Keratinocyte (primary cell): Measurements from ENCODE around the gene CCL18. TPM values are rescaled to one million over a fixed set of nuclear protein-coding genes. Genes with fewer than 3 reads are reported as not detected.
A peak's percentile ranks its signal among the peaks of the same experiment; 100 is the strongest.
"Not testable (repeated sequence)": the region's sequence is repeated elsewhere in the genome, so short reads cannot be mapped to it uniquely, and the experiment has no call there.

Source experiments
- DNase-seq: peaks from one replicate; pipeline ENCODE4 v3.0.0-alpha.2; 2011; ENCODE audit warnings: low read depth, missing footprints, low spot score
- FAIRE-seq: peaks from 2 replicates; lab custom pipeline; 2011; peaks lifted over from hg19 to GRCh38; lab: Jason Lieb, UNC
- H2AFZ ChIP-seq: 2 replicates; pipeline ENCODE4 v1.6.0; 2012; ENCODE audit warnings: low read length, control low read depth, inconsistent platforms; ENCODE audit not compliant: control insufficient read depth
- H3K27ac ChIP-seq: 2 replicates; pipeline ENCODE4 v1.5.1; 2011; ENCODE audit warnings: low read length; ENCODE audit not compliant: control insufficient read depth, insufficient read depth
- H3K27me3 ChIP-seq: 3 replicates; pipeline ENCODE4 v1.6.0; 2011; ENCODE audit warnings: low read length; ENCODE audit not compliant: control insufficient read depth, insufficient read depth; ENCODE audit errors: extremely low read depth
- H3K36me3 ChIP-seq, 2 experiments: 2 replicates in 1 of 2; 3 replicates in 1 of 2; pipeline ENCODE4 v1.5.1; 2011; ENCODE audit warnings: low read length in 2 of 2, mild to moderate bottlenecking in 1 of 2; ENCODE audit not compliant: control insufficient read depth in 2 of 2, insufficient read depth in 2 of 2; ENCODE audit errors: extremely low read depth in 1 of 2
- H3K4me1 ChIP-seq: 3 replicates; pipeline ENCODE4 v1.5.1; 2011; ENCODE audit warnings: low read length; ENCODE audit not compliant: control insufficient read depth, insufficient read depth; ENCODE audit errors: extremely low read depth
- H3K4me2 ChIP-seq: 3 replicates; pipeline ENCODE4 v1.6.0; 2011; ENCODE audit warnings: low read depth, low read length; ENCODE audit not compliant: control insufficient read depth, insufficient read depth; ENCODE audit errors: extremely low read depth
- H3K4me3 ChIP-seq, 3 experiments: fragments of 200-600 bp in 1 of 3; sonication (generic) in 1 of 3; 2 replicates in 2 of 3; 3 replicates in 1 of 3; pipeline ENCODE4 v1.5.1; 2011 to 2016; ENCODE audit warnings: low read length in 3 of 3, mild to moderate bottlenecking in 3 of 3, control low read depth in 2 of 3, inconsistent platforms in 1 of 3, low read depth in 1 of 3, mixed read lengths in 1 of 3, mixed run types in 1 of 3, moderate library complexity in 1 of 3; ENCODE audit not compliant: control insufficient read depth in 2 of 3, insufficient read depth in 2 of 3; ENCODE audit errors: extremely low read depth in 1 of 3
- H3K79me2 ChIP-seq: 2 replicates; pipeline ENCODE4 v1.6.0; 2012; ENCODE audit warnings: low read length; ENCODE audit not compliant: control insufficient read depth, insufficient read depth
- H3K9ac ChIP-seq: 3 replicates; pipeline ENCODE4 v1.6.0; 2011; ENCODE audit warnings: low read length; ENCODE audit not compliant: control insufficient read depth, insufficient read depth; ENCODE audit errors: extremely low read depth
- H3K9me1 ChIP-seq: 3 replicates; pipeline ENCODE4 v1.6.0; 2011; ENCODE audit warnings: low read length; ENCODE audit not compliant: control insufficient read depth, insufficient read depth; ENCODE audit errors: extremely low read depth
- H3K9me3 ChIP-seq: 2 replicates; pipeline ENCODE4 v1.5.1; 2012; ENCODE audit warnings: low read depth, low read length; ENCODE audit not compliant: control insufficient read depth
- H4K20me1 ChIP-seq: 3 replicates; pipeline ENCODE4 v1.6.0; 2011; ENCODE audit warnings: low read length; ENCODE audit not compliant: control insufficient read depth, insufficient read depth; ENCODE audit errors: extremely low read depth
- EZH2 ChIP-seq: IDR thresholded peaks from one replicate; pipeline ENCODE4 v1.6.1; 2012; ENCODE audit warnings: inconsistent platforms, mild to moderate bottlenecking, low read length, moderate library complexity
- dilution Hi-C: fragments of 300-500 bp; cut with MboI; formaldehyde crosslinking; loops from one replicate; pipeline ENCODE4 v1.7.0; 2020; ENCODE audit warnings: low sequenced_read_pairs; ENCODE audit not compliant: extremely low pct_ligation_motif_present
- polyA plus RNA-seq, 5 experiments: library from polyadenylated mRNA; depleted of rRNA in 3 of 5; stranded (reverse) in 3 of 5; stranded (forward) in 1 of 5; unstranded in 1 of 5; fragments of >200 nt; gene quantifications; 1 replicate in 1 of 5; 2 replicates in 3 of 5; 3 replicates in 1 of 5; pipeline versions ENCODE4 v1.2.1 to v1.2.3, GENCODE V29; 2011 to 2012; ENCODE audit warnings: missing spikeins in 2 of 5, low read depth in 1 of 5, low replicate concordance in 1 of 5

The CCL18 gene
- polyA plus RNA-seq, 1 donor (not counting 4 experiments of a cell fraction or from before 2014, with no cell fraction given), result not detected

GRCh38 chr17:36112572-36112971 is 48.5 kb downstream of the CCL18 start:
- H3K27ac ChIP-seq, result no peak overlapping the region
- no peaks in the 10 kb centered on the region for H3K36me3 ChIP-seq
- H2AFZ ChIP-seq, result no peak overlapping the region
- no peak overlapping the region for H3K4me2 ChIP-seq
- no peaks in the 10 kb centered on the region for H3K79me2 ChIP-seq
- H3K9me1 ChIP-seq, result no peaks in the 10 kb centered on the region
- TF ChIP-seq EZH2, result no peak
- dilution Hi-C loops, result no loop called here
- DNase-seq (no peak), FAIRE-seq (no peak)
- no peaks in the 10 kb centered on the region for H3K4me1 ChIP-seq
- no peaks in the 10 kb centered on the region for H3K9me3 ChIP-seq
- H3K9ac ChIP-seq, result no peak overlapping the region
- H3K4me3 ChIP-seq, result no peak overlapping the region
- no peaks in the 10 kb centered on the region for H4K20me1 ChIP-seq
- H3K27me3 ChIP-seq, result no peaks in the 10 kb centered on the region

- H4K20me1 ChIP-seq, H3K9ac ChIP-seq, H3K9me1 ChIP-seq, DNase-seq, H3K9me3 ChIP-seq, H3K4me3 ChIP-seq, H3K36me3 ChIP-seq, H3K4me1 ChIP-seq, H3K27me3 ChIP-seq, H3K27ac ChIP-seq, dilution Hi-C loops, H2AFZ ChIP-seq, H3K79me2 ChIP-seq, FAIRE-seq, H3K4me2 ChIP-seq: not testable (repeated sequence)
Observed at GRCh38 chr17:36113131-36113530, 49.1 kb downstream of the CCL18 start.

- not testable (repeated sequence) for H3K9ac ChIP-seq, H3K4me1 ChIP-seq
Observed at GRCh38 chr17:36114971-36115648, 51.0 kb downstream of the CCL18 start.

DNA sequence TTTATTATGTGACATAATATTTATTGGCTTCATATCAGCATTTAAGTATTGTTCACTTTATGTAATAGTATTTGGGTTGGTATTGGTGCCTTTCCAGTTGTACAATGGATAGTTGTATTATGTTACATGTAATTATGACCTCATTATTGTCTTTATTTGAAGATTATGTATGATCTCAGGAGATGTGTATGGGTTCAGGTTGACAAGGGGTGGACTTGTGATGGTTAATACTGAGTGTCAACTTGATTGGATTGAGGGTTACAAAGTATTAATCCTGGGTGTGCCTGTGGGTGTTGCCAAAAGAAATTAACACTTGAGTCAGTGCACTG is 51.5 kb downstream of the CCL18 start:
- H3K9me1 ChIP-seq, H4K20me1 ChIP-seq, H3K9me3 ChIP-seq, DNase-seq, H3K36me3 ChIP-seq, H2AFZ ChIP-seq, H3K27me3 ChIP-seq, H3K4me3 ChIP-seq, dilution Hi-C loops, FAIRE-seq, H3K9ac ChIP-seq, H3K4me1 ChIP-seq, H3K79me2 ChIP-seq, H3K4me2 ChIP-seq, H3K27ac ChIP-seq: not testable (repeated sequence)

More at GRCh38 chr17:36114971-36115648, 51.0 kb downstream of the CCL18 start:
- peak; percentile 35 for DNase-seq
- H3K36me3 ChIP-seq, H3K27me3 ChIP-seq, H3K27ac ChIP-seq, H3K79me2 ChIP-seq, H4K20me1 ChIP-seq, H2AFZ ChIP-seq, H3K9me3 ChIP-seq, FAIRE-seq, H3K9me1 ChIP-seq, dilution Hi-C loops, H3K4me3 ChIP-seq, H3K4me2 ChIP-seq: not testable (repeated sequence)
